ENCODE results near the gene ALAS1. TPM values are rescaled to one million over a fixed set of nuclear protein-coding genes. Genes with fewer than 3 reads are reported as not detected.
A peak's percentile ranks its signal among the peaks of the same experiment; 100 is the strongest.

The ALAS1 gene
- total RNA-seq, 2 experiments from 2014 or later, result 57.7 to 60.8 TPM

- POLR2A ChIA-PET, result interaction anchor here (0.7 to 2.9 kb wide), 8 partner anchors 8 to 56 kb away, joined by 3 to 17 read pairs (median 10); partner anchors contain the start of genes GLYCTK and WDR82
Observed at GRCh38 chr3:52232279-52233107, 34.5 kb downstream of the ALAS1 start.

DNA sequence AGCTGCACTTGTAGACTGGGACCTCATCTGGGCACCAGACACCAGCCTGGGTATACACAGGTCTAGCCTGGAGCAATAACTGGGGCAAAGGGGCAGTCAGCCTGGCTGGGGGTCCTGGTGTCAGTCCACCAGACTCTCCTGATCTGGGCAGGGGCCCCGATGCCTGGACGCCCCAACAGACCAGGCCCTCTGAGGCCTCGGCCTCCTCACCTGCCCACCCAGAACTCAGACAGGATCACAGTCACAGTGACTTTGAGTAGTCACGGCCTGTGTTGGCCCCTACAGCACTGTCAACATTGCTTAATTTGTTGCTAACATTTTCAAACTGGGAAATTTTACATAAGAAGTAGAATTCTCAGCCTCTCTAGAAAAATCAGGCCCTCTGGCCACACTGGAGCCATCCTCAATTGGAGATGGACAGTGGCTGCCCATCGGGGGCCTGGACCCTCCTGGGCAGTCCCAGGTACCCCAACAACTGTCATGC, 35.2 kb downstream of the ALAS1 start:
- CTCF ChIA-PET, result interaction anchor here (0.6 to 11.1 kb wide), 12 partner anchors 8 to 106 kb away, joined by 4 to 176 read pairs (median 25); partner anchors contain the start of genes GLYCTK, PPM1M and WDR82
- Mint-ChIP-seq H3K36me3 (ENCODE audit: low read depth) (peaks cover 59% of the 10 kb centered on the region), H3K4me3 (no peak overlapping the region), H3K27ac (peak overlapping the region; percentile 61), H3K4me1 (ENCODE audit: low read depth) (peaks cover 69% of the 10 kb centered on the region), H3K9me3 (ENCODE audit: insufficient read depth) (no peaks in the 10 kb centered on the region), H3K27me3 (ENCODE audit: low read depth) (no peaks in the 10 kb centered on the region)
- POLR2A ChIA-PET, result interaction anchor here (1.8 to 2.9 kb wide), 3 partner anchors 15 to 55 kb away, joined by 6 to 11 read pairs (median 8); partner anchors contain the start of gene GLYCTK
- ATAC-seq, result no peak
- no peak for DNase-seq

More at GRCh38 chr3:52232279-52233107, 34.5 kb downstream of the ALAS1 start:
- Mint-ChIP-seq H3K27ac (peak overlapping the region; percentile 61), H3K4me1 (ENCODE audit: low read depth) (peaks cover 66% of the 10 kb centered on the region), H3K9me3 (ENCODE audit: insufficient read depth) (no peaks in the 10 kb centered on the region), H3K27me3 (ENCODE audit: low read depth) (no peaks in the 10 kb centered on the region), H3K4me3 (peak overlapping the region; percentile 17), H3K36me3 (ENCODE audit: low read depth) (peaks cover 64% of the 10 kb centered on the region)
- ATAC-seq (peak; percentile 5), DNase-seq (peak; percentile 55)
- CTCF ChIA-PET, result interaction anchor here (0.6 to 11.1 kb wide), 19 partner anchors 8 to 180 kb away, joined by 3 to 176 read pairs (median 13); partner anchors contain the start of genes DNAH1, GLYCTK, PPM1M and WDR82

DNA sequence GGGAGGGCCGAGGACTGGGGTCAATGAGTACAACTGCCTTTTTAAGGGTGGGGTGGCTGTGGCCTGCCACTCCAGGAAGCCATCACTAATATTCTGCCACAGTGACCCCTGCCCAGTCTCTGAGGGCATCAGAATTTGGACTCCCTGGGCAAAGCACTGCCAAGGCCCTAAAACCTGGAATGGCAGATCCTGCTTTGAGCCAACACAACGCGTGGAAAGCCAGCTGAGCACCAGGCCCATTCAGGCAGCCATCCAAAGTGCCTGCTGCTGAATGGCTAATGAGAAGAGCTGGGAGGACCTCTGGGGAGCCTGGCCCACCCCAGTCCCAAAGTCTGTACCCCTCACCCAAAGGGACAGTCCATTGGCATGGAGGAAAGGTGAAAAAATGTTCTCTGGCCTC, 36.0 kb downstream of the ALAS1 start:
- ChIA-PET POLR2A (interaction anchor here (1.1 to 2.3 kb wide), 3 partner anchors 44 to 48 kb away, joined by 3 to 13 read pairs (median 4); partner anchors contain the start of gene WDR82), CTCF (interaction anchor here (0.8 to 13.1 kb wide), 6 partner anchors 8 to 105 kb away, joined by 3 to 176 read pairs (median 28); partner anchors contain the start of genes TLR9 and WDR82)
- no peaks in the 10 kb centered on the region for H3K27me3 Mint-ChIP-seq (ENCODE audit: low read depth)
- peaks cover 73% of the 10 kb centered on the region for H3K4me1 Mint-ChIP-seq (ENCODE audit: low read depth)
- H3K36me3 Mint-ChIP-seq (ENCODE audit: low read depth), result peaks cover 62% of the 10 kb centered on the region
- peak overlapping the region; percentile 74 for H3K27ac Mint-ChIP-seq
- no peak for ATAC-seq
- H3K9me3 Mint-ChIP-seq (ENCODE audit: insufficient read depth), result no peaks in the 10 kb centered on the region
- peak overlapping the region; percentile 3 for H3K4me3 Mint-ChIP-seq
- no peak for DNase-seq

DNA sequence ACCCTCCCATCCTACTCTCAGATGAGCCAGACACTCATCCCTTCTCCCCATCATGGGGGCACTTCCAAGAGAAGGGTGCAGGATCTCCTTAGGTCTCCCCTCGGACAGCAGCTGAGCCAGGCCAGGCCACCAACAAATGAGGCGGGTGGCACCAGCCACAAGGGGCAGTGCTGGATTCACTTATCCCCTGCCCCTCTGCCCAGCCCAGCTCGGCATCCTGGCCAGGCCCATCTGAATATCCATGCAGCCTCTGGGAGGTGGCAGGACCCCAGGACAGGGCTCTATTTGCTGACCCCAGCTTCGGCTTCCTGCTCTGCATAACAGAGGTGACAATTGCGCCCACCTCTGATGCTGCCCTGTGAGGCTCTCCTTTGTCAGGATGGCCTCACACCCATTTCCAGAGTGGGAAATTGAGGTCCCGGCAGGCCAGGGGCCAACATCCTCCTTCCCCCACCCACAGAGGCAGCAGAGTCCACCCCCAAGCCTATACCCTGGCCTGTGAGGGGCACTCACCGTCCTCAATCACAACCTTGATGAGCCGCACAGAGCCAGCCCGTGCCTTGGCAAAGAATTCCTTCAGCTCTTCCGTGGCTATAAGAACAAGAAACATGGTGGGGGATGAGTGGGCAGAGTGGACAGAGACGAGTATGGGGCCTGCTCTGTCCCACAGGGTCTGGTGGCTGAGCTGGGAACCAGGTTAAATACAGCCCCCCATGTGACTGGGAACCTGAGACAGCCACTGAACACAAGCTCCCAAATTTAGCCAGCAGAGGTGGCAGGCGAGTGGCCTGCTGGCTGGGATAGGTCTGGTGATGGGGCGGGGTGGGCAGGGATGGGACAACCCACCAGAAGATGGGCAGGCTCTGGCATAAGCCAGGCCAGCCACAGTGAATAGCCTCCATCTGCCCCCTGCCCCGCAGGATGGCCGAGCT, 36.8 kb downstream of the ALAS1 start:
- DNase-seq (no peak), ATAC-seq (no peak)
- Mint-ChIP-seq H3K4me1 (ENCODE audit: low read depth) (peaks cover 73% of the 10 kb centered on the region), H3K27ac (peak overlapping the region; percentile 60), H3K9me3 (ENCODE audit: insufficient read depth) (no peaks in the 10 kb centered on the region), H3K4me3 (no peak overlapping the region), H3K36me3 (ENCODE audit: low read depth) (peaks cover 61% of the 10 kb centered on the region), H3K27me3 (ENCODE audit: low read depth) (no peaks in the 10 kb centered on the region)
- ChIA-PET POLR2A (interaction anchor here (0.5 to 2.7 kb wide), 6 partner anchors 12 to 47 kb away, joined by 3 to 13 read pairs (median 5); partner anchors contain the start of gene WDR82), CTCF (interaction anchor here (0.8 to 13.1 kb wide), 8 partner anchors 9 to 104 kb away, joined by 3 to 176 read pairs (median 12); partner anchors contain the start of genes TLR9 and WDR82)

- CTCF ChIA-PET, result interaction anchor here (1.2 to 13.1 kb wide), 6 partner anchors 11 to 103 kb away, joined by 4 to 176 read pairs (median 36); partner anchors contain the start of genes TLR9 and WDR82
- POLR2A ChIA-PET, result interaction anchor here (0.5 to 20.7 kb wide), 7 partner anchors 12 to 760 kb away, joined by 3 to 400 read pairs (median 6); partner anchors contain the start of genes GLYCTK and WDR82
- Mint-ChIP-seq H3K4me3 (peak overlapping the region; percentile 36), H3K27me3 (ENCODE audit: low read depth) (no peaks in the 10 kb centered on the region), H3K27ac (peak overlapping the region; percentile 52), H3K9me3 (ENCODE audit: insufficient read depth) (no peaks in the 10 kb centered on the region), H3K36me3 (ENCODE audit: low read depth) (peaks cover 61% of the 10 kb centered on the region), H3K4me1 (ENCODE audit: low read depth) (peaks cover 76% of the 10 kb centered on the region)
- ATAC-seq (no peak), DNase-seq (no peak)
Observed at GRCh38 chr3:52236424-52236886, 38.5 kb downstream of the ALAS1 start.

GRCh38 chr3:52237006-52237656, 39.2 kb downstream of the ALAS1 start:
- Mint-ChIP-seq H3K9me3 (ENCODE audit: insufficient read depth) (no peaks in the 10 kb centered on the region), H3K36me3 (ENCODE audit: low read depth) (peaks cover 61% of the 10 kb centered on the region), H3K27ac (peak overlapping the region; percentile 71), H3K4me1 (ENCODE audit: low read depth) (peaks cover 76% of the 10 kb centered on the region), H3K4me3 (peak overlapping the region; percentile 96), H3K27me3 (ENCODE audit: low read depth) (no peaks in the 10 kb centered on the region)
- CTCF ChIA-PET, result interaction anchor here (1.2 to 13.1 kb wide), 7 partner anchors 11 to 102 kb away, joined by 3 to 176 read pairs (median 34); partner anchors contain the start of genes TLR9 and WDR82
- ATAC-seq (no peak), DNase-seq (no peak)
- POLR2A ChIA-PET, result interaction anchor here (0.9 to 20.7 kb wide), 6 partner anchors 11 to 59 kb away, joined by 3 to 400 read pairs (median 16); partner anchors contain the start of genes GLYCTK, TLR9 and WDR82

GRCh38 chr3:52237657-52238172, 39.8 kb downstream of the ALAS1 start:
- CTCF ChIA-PET, result interaction anchor here (1.2 to 13.1 kb wide), 6 partner anchors 10 to 102 kb away, joined by 3 to 176 read pairs (median 36); partner anchors contain the start of genes TLR9 and WDR82
- H3K4me3 Mint-ChIP-seq, result peak overlapping the region; percentile 96
- no peak for ATAC-seq
- POLR2A ChIA-PET, result interaction anchor here (1.8 to 20.7 kb wide), 5 partner anchors 11 to 45 kb away, joined by 4 to 400 read pairs (median 17); partner anchors contain the start of genes GLYCTK, TLR9 and WDR82
- H3K27me3 Mint-ChIP-seq (ENCODE audit: low read depth), result no peaks in the 10 kb centered on the region
- no peaks in the 10 kb centered on the region for H3K9me3 Mint-ChIP-seq (ENCODE audit: insufficient read depth)
- peaks cover 73% of the 10 kb centered on the region for H3K4me1 Mint-ChIP-seq (ENCODE audit: low read depth)
- peak overlapping the region; percentile 71 for H3K27ac Mint-ChIP-seq
- H3K36me3 Mint-ChIP-seq (ENCODE audit: low read depth), result peaks cover 59% of the 10 kb centered on the region
- DNase-seq, result no peak

DNA sequence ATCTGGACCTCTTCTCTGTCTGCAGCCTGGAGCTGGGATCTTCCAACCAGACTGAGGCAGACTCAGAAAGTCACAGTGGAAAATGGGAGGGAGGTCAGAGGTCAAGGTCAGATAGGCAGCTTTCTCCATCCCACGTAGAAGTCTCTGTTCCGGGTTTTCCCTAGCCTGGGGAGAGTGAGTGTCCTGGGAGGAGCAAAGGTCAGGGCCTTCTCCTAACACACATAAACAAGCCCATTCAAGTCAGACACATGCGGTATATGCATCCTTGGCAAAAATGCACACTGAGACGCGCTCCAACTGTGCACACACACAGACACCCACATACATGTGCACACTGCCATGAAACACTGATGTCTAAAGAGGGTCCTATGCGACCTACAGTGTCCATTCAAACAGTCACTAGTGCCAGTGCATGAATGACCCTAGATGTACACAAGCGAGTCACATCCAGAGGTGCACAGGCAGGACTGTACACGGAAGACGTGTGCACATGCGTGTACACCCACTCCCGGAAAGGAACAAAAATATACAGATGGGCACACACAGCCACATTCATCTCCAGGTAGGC, 40.3 kb downstream of the ALAS1 start:
- no peak for DNase-seq
- POLR2A ChIA-PET, result interaction anchor here (0.8 to 20.7 kb wide), 10 partner anchors 10 to 1899 kb away, joined by 3 to 400 read pairs (median 9); partner anchors contain the start of genes GLYCTK, TLR9 and WDR82
- H3K27ac Mint-ChIP-seq, result peak overlapping the region; percentile 95

DNA sequence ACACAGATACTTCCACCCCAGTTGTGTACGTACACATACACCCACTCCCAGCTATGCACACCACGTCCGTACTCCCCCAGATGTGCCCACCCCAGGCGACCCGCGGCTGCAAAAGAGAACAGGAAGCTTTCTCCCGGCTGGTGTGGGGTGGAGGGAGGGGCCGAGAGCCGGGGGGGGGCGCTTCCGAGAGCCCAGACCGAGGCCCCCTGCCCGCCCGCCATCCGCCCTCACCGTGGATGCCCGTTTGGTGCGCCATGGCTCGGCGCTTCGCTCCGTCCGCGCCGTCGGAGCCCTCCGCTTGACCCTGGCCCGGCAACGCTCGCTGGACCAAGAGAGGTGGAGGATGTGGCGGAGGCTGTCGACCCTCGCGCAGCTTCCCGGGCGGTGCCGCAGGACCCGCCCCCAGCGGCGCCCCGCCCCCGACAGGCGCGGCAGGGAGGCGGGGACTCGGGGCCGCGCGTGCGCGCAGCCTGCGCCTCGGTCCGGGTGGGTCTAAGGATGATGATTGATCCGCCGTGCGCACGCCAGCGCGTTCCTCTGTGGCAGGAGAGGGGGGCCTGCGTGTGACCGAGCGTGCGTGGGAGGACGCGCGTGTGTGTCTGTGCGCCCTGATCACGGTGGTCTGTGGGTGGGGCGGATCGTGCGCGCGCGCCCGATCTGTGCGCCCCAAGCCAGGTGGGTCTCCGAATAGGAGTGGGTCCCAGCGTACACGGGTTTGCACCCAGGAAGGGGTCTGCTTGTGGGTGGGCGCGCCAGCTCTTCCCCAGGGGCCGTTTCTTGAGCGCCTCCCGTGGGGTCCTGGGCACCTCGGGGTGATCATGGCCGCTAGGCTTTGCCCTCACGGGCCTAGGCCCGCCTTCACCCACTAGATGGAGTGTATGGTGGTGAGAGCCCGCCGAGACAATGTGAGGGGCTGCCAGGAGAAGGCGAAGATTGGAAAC, 41.1 kb downstream of the ALAS1 start, which contains the start of gene TWF2:
Gene TWF2 (minus strand): TSS at position 398 of the 941 bp plus-strand sequence. CDS start 142 bp downstream, at position 256.
- Mint-ChIP-seq H3K36me3 (ENCODE audit: low read depth) (peaks cover 56% of the 10 kb centered on the region), H3K4me1 (ENCODE audit: low read depth) (peaks cover 73% of the 10 kb centered on the region), H3K9me3 (ENCODE audit: insufficient read depth) (no peaks in the 10 kb centered on the region), H3K4me3 (peak within 1 kb of the TSS; percentile 96), H3K27me3 (ENCODE audit: low read depth) (no peaks in the 10 kb centered on the region), H3K27ac (peak within 1 kb of the TSS; percentile 96)
- CTCF ChIA-PET, result interaction anchor here (0.9 to 13.1 kb wide), 9 partner anchors 13 to 100 kb away, joined by 3 to 176 read pairs (median 13); partner anchors contain the start of genes TLR9 and WDR82
- DNase-seq (peak; percentile 85), ATAC-seq (peak; percentile 83)
- POLR2A ChIA-PET, result interaction anchor here (0.5 to 20.7 kb wide), 11 partner anchors 9 to 1900 kb away, joined by 3 to 400 read pairs (median 4); partner anchors contain the start of genes GLYCTK, TLR9 and WDR82

More for the DNA sequence above, 40.3 kb downstream of the ALAS1 start:
- Mint-ChIP-seq H3K27me3 (ENCODE audit: low read depth) (no peaks in the 10 kb centered on the region), H3K4me1 (ENCODE audit: low read depth) (peaks cover 72% of the 10 kb centered on the region), H3K36me3 (ENCODE audit: low read depth) (peaks cover 58% of the 10 kb centered on the region), H3K4me3 (peak overlapping the region; percentile 96), H3K9me3 (ENCODE audit: insufficient read depth) (no peaks in the 10 kb centered on the region)
- CTCF ChIA-PET, result interaction anchor here (0.9 to 13.1 kb wide), 9 partner anchors 13 to 101 kb away, joined by 3 to 176 read pairs (median 13); partner anchors contain the start of genes TLR9 and WDR82
- no peak for ATAC-seq
